SJSA1 (cell line): ENCODE data around the gene MRPL14. TPM values are rescaled to one million over a fixed set of nuclear protein-coding genes. Genes with fewer than 3 reads are reported as not detected.

Source experiments
- DNase-seq, 2 experiments: peaks; one replicate each; pipeline ENCODE4 v3.0.0-alpha.2; 2015 to 2020; ENCODE audit warnings: low spot score in 2 of 2, low read depth in 1 of 2
- H3K27ac ChIP-seq: fragments of 250-450 bp; sonication (Bioruptor Pico); 2 replicates; pipeline ENCODE4 v1.5.1; 2020; ENCODE audit warnings: mild to moderate bottlenecking, moderate library complexity
- H3K27me3 ChIP-seq: fragments of 250-450 bp; sonication (Bioruptor Pico); replicated peaks from 2 replicates; pipeline ENCODE4 v1.5.1; 2020; ENCODE audit warnings: mild to moderate bottlenecking, moderate library complexity
- H3K36me3 ChIP-seq: fragments of 250-450 bp; sonication (Bioruptor Pico); 2 replicates; pipeline ENCODE4 v1.5.1; 2020; ENCODE audit warnings: mild to moderate bottlenecking
- H3K4me1 ChIP-seq: fragments of 250-450 bp; sonication (Bioruptor Pico); replicated peaks from 2 replicates; pipeline ENCODE4 v1.6.1; 2021; ENCODE audit warnings: mild to moderate bottlenecking
- H3K4me3 ChIP-seq: fragments of 250-450 bp; sonication (Bioruptor Pico); 2 replicates; pipeline ENCODE4 v1.5.1; 2020; ENCODE audit warnings: mild to moderate bottlenecking
- H3K9me3 ChIP-seq: fragments of 250-450 bp; sonication (Bioruptor Pico); replicated peaks from 2 replicates; pipeline ENCODE4 v1.5.1; 2020; ENCODE audit warnings: mild to moderate bottlenecking
- total RNA-seq: library from RNA; depleted of rRNA; stranded (reverse); fragments of >200 nt; shearing (Covaris generic); gene quantifications from 2 replicates; pipeline ENCODE4 v1.2.3, GENCODE V29; 2014

MRPL14 gene
- total RNA-seq, 1 experiment from 2014 or later, result 67.0 TPM

- Histone ChIP-seq H3K4me3 (peak overlapping the region; percentile 77), H3K27me3 (no peaks in the 10 kb centered on the region), H3K9me3 (no peaks in the 10 kb centered on the region; the same call in 1 of the 2 replicates), H3K27ac (no peak overlapping the region), H3K36me3 (peaks cover 16% of the 10 kb centered on the region), H3K4me1 (peaks cover 18% of the 10 kb centered on the region)
- DNase-seq, result peak; percentile 34 to 60
Measured at GRCh38 chr6:44128020-44128917, 1.0 kb upstream of the MRPL14 start.

- Histone ChIP-seq H3K4me1 (peaks cover 18% of the 10 kb centered on the region), H3K9me3 (no peaks in the 10 kb centered on the region; the same call in 1 of the 2 replicates), H3K27ac (peak overlapping the region; percentile 70), H3K36me3 (peaks cover 16% of the 10 kb centered on the region), H3K27me3 (no peaks in the 10 kb centered on the region), H3K4me3 (peak overlapping the region; percentile 77)
- DNase-seq, result peak; percentile 62 to 70
Measured at GRCh38 chr6:44126320-44127149, 717 bp downstream of the MRPL14 start.

GRCh38 chr6:44123544-44123943 is 3.7 kb downstream of the MRPL14 start:
- no peaks in the 10 kb centered on the region; the same call in 1 of the 2 replicates for H3K9me3 ChIP-seq
- no peak overlapping the region for H3K27ac ChIP-seq
- no peak overlapping the region for H3K4me3 ChIP-seq
- DNase-seq, result no peak
- peaks cover 18% of the 10 kb centered on the region for H3K4me1 ChIP-seq
- H3K27me3 ChIP-seq, result no peaks in the 10 kb centered on the region
- peaks cover 16% of the 10 kb centered on the region for H3K36me3 ChIP-seq

GRCh38 chr6:44122801-44123200 is 4.5 kb downstream of the MRPL14 start:
- Histone ChIP-seq H3K9me3 (no peaks in the 10 kb centered on the region; the same call in 1 of the 2 replicates), H3K4me3 (no peak overlapping the region), H3K27ac (no peak overlapping the region), H3K36me3 (peaks cover 20% of the 10 kb centered on the region), H3K4me1 (peaks cover 16% of the 10 kb centered on the region), H3K27me3 (no peaks in the 10 kb centered on the region)
- DNase-seq, result peak in 1 of 2 experiments; percentile 9

- DNase-seq, result no peak
- Histone ChIP-seq H3K4me3 (no peak overlapping the region), H3K4me1 (peaks cover 27% of the 10 kb centered on the region), H3K9me3 (no peaks in the 10 kb centered on the region), H3K27me3 (no peaks in the 10 kb centered on the region), H3K27ac (no peak overlapping the region), H3K36me3 (peaks cover 17% of the 10 kb centered on the region; the same call in 1 of the 2 replicates)
Measured at GRCh38 chr6:44120692-44121443, 6.4 kb downstream of the MRPL14 start.

GRCh38 chr6:44119704-44120262 is 7.5 kb downstream of the MRPL14 start:
- no peaks in the 10 kb centered on the region for H3K27me3 ChIP-seq
- no peak overlapping the region for H3K4me3 ChIP-seq
- H3K9me3 ChIP-seq, result no peaks in the 10 kb centered on the region
- no peak overlapping the region for H3K27ac ChIP-seq
- H3K4me1 ChIP-seq, result peaks cover 30% of the 10 kb centered on the region
- DNase-seq, result no peak
- peaks cover 28% of the 10 kb centered on the region for H3K36me3 ChIP-seq

- DNase-seq, result no peak
- Histone ChIP-seq H3K36me3 (peaks cover 43% of the 10 kb centered on the region), H3K9me3 (no peaks in the 10 kb centered on the region), H3K27ac (0 out of 2 replicates have a peak overlapping the region, but pooled peaks have one; percentile 30), H3K4me1 (peaks cover 30% of the 10 kb centered on the region), H3K4me3 (no peak overlapping the region), H3K27me3 (no peaks in the 10 kb centered on the region)
Measured at GRCh38 chr6:44117397-44118128, 9.7 kb downstream of the MRPL14 start.

- peaks cover 30% of the 10 kb centered on the region for H3K4me1 ChIP-seq
- peak in 1 of 2 experiments; percentile 59 for DNase-seq
- H3K27me3 ChIP-seq, result no peaks in the 10 kb centered on the region
- H3K27ac ChIP-seq, result peak overlapping the region; percentile 53
- H3K4me3 ChIP-seq, result no peak overlapping the region
- peaks cover 50% of the 10 kb centered on the region for H3K36me3 ChIP-seq
- no peaks in the 10 kb centered on the region for H3K9me3 ChIP-seq
Measured at GRCh38 chr6:44116641-44117382, 10.4 kb downstream of the MRPL14 start.

GRCh38 chr6:44115866-44116265 is 11.4 kb downstream of the MRPL14 start:
- no peaks in the 10 kb centered on the region for H3K27me3 ChIP-seq
- H3K4me1 ChIP-seq, result peaks cover 26% of the 10 kb centered on the region
- no peaks in the 10 kb centered on the region for H3K9me3 ChIP-seq
- no peak for DNase-seq
- H3K27ac ChIP-seq, result no peak overlapping the region
- no peak overlapping the region for H3K4me3 ChIP-seq
- peaks cover 59% of the 10 kb centered on the region for H3K36me3 ChIP-seq

GRCh38 chr6:44113414-44113813 is 13.8 kb downstream of the MRPL14 start:
- Histone ChIP-seq H3K9me3 (no peaks in the 10 kb centered on the region), H3K36me3 (peaks cover 71% of the 10 kb centered on the region), H3K4me3 (no peak overlapping the region), H3K4me1 (peaks cover 26% of the 10 kb centered on the region), H3K27ac (no peak overlapping the region), H3K27me3 (no peaks in the 10 kb centered on the region)
- DNase-seq, result no peak

- H3K4me1 ChIP-seq, result peaks cover 14% of the 10 kb centered on the region
- no peaks in the 10 kb centered on the region for H3K9me3 ChIP-seq
- H3K36me3 ChIP-seq, result peaks cover 76% of the 10 kb centered on the region
- H3K27ac ChIP-seq, result no peak overlapping the region
- no peaks in the 10 kb centered on the region for H3K27me3 ChIP-seq
- DNase-seq, result no peak
- no peak overlapping the region for H3K4me3 ChIP-seq
Measured at GRCh38 chr6:44111434-44112417, 15.5 kb downstream of the MRPL14 start.
